Mucosa of descending colon (tissue), 3 donors: ENCODE data around the gene BPI. TPM values are rescaled to one million over a fixed set of nuclear protein-coding genes. Genes with fewer than 3 reads are reported as not detected.

Source experiments
- ATAC-seq: fragments of 200-7000 bp; cut with Tn5 transposase; one replicate; pipeline ENCODE4 v1.9.1; 2020; ENCODE audit warnings: mild to moderate bottlenecking, moderate library complexity
- DNase-seq, 3 donors: peaks; one replicate each; pipeline ENCODE4 v3.0.0-alpha.2; 2020
- H3K36me3 ChIP-seq: fragments of 200-600 bp; one replicate; pipeline ENCODE4 v1.8.0; 2021; ENCODE audit warnings: low read depth, mild to moderate bottlenecking
- H3K4me1 ChIP-seq: fragments of 200-600 bp; one replicate; pipeline ENCODE4 v1.8.0; 2021; ENCODE audit warnings: low read depth, mild to moderate bottlenecking
- H3K4me3 ChIP-seq: fragments of 200-600 bp; one replicate; pipeline ENCODE4 v1.8.0; 2021; ENCODE audit warnings: mild to moderate bottlenecking
- H3K9me3 ChIP-seq: fragments of 200-600 bp; one replicate; pipeline ENCODE4 v1.8.0; 2021; ENCODE audit warnings: mild to moderate bottlenecking
- CTCF ChIP-seq: fragments of 200-600 bp; IDR thresholded peaks from one replicate; pipeline ENCODE4 v1.8.0; 2022; ENCODE audit warnings: antibody characterized with exemption, mild to moderate bottlenecking
- intact Hi-C, 2 donors: fragments of 100-400 bp; cut with DNase I in 1 of 2; cut with micrococcal nuclease in 1 of 2; formaldehyde crosslinking; loops; one replicate each; pipeline versions ENCODE4 v1.11.0 to v1.11.1; 2022; cut with DNase I, micrococcal nuclease
- total RNA-seq, 3 donors: library from RNA; stranded (reverse); fragmentation: NEBNext Ultra II Directional in 2 of 3; extraction: Animal tissue kit (Norgen Biotek cat#: 25700) in 2 of 3; gene quantifications; one replicate each; pipeline versions ENCODE4 v1.2.1 to v1.2.4, GENCODE V29; 2021 to 2023
- donor health status: DM: no; HTN: no; CAD: no; lungs with moderate emphysema.
- donor health status: DM: no; HTN: no; CAD: no.
- donor health status: DM: no; HTN: yes; CAD: no.

BPI gene
- total RNA-seq, 3 donors from 2014 or later: 0.19 TPM; not detected in 2

GRCh38 chr20:38357653-38358207 is 53.8 kb downstream of the BPI start:
- H3K36me3 ChIP-seq: no peaks in the 10 kb centered on the region
- no peak for DNase-seq
- H3K9me3 ChIP-seq: no peaks in the 10 kb centered on the region
- intact Hi-C loops: no loop called here
- no peak for TF ChIP-seq CTCF
- no peaks in the 10 kb centered on the region for H3K4me1 ChIP-seq
- no peak for ATAC-seq
- H3K4me3 ChIP-seq: no peak overlapping the region

- no peak for TF ChIP-seq CTCF
- Histone ChIP-seq H3K9me3 (no peaks in the 10 kb centered on the region), H3K4me1 (no peaks in the 10 kb centered on the region), H3K36me3 (no peaks in the 10 kb centered on the region), H3K4me3 (no peak overlapping the region)
- no peak for DNase-seq
- ATAC-seq: no peak
- intact Hi-C loops: no loop called here
These were observed 54.6 kb downstream of the BPI start for GRCh38 chr20:38358556-38358955.

GRCh38 chr20:38363004-38363747 is 59.2 kb downstream of the BPI start:
- no peaks in the 10 kb centered on the region for H3K9me3 ChIP-seq
- H3K4me3 ChIP-seq: no peak overlapping the region
- intact Hi-C loops: no loop called here
- no peaks in the 10 kb centered on the region for H3K4me1 ChIP-seq
- no peak for ATAC-seq
- TF ChIP-seq CTCF: no peak
- no peaks in the 10 kb centered on the region for H3K36me3 ChIP-seq
- DNase-seq: no peak

- no peaks in the 10 kb centered on the region for H3K36me3 ChIP-seq
- no peak for TF ChIP-seq CTCF
- H3K9me3 ChIP-seq: no peaks in the 10 kb centered on the region
- no peaks in the 10 kb centered on the region for H3K4me1 ChIP-seq
- DNase-seq (no peak), ATAC-seq (peak; percentile 30)
- H3K4me3 ChIP-seq: no peak overlapping the region
- intact Hi-C loops: no loop called here
These were observed 65.4 kb downstream of the BPI start for GRCh38 chr20:38369389-38369788.

- intact Hi-C loops: no loop called here
- DNase-seq (no peak), ATAC-seq (no peak)
- Histone ChIP-seq H3K4me3 (no peak overlapping the region), H3K36me3 (no peaks in the 10 kb centered on the region), H3K9me3 (no peaks in the 10 kb centered on the region), H3K4me1 (no peaks in the 10 kb centered on the region)
- TF ChIP-seq CTCF: no peak
These were observed 68.8 kb downstream of the BPI start for GRCh38 chr20:38372806-38373205.
